Activated T-helper 1 cell treated with Interleukin-2 at 50 U/mL for 16 hours (primary cell): ENCODE results near the gene STX8.

ENCODE experiments used
- DNase-seq: peaks from one replicate; pipeline ENCODE4 v3.0.0-alpha.2; 2020; ENCODE audit warnings: low read depth

The STX8 gene

GRCh38 chr17:9226794-9227135, 348.9 kb downstream of the STX8 start:
- no peak for DNase-seq

GRCh38 chr17:9226130-9226793, 349.4 kb downstream of the STX8 start:
- no peak for DNase-seq

- no peak for DNase-seq
These were observed 350.1 kb downstream of the STX8 start for GRCh38 chr17:9225305-9226101.

- no peak for DNase-seq
These were observed 351.1 kb downstream of the STX8 start for GRCh38 chr17:9224485-9224884.

- DNase-seq = no peak
These were observed 352.1 kb downstream of the STX8 start for GRCh38 chr17:9223531-9223930.

- no peak for DNase-seq
These were observed 353.8 kb downstream of the STX8 start for GRCh38 chr17:9221922-9222180.

- DNase-seq = no peak
These were observed 354.3 kb downstream of the STX8 start for GRCh38 chr17:9221147-9221921.

GRCh38 chr17:9220398-9221146, 355.0 kb downstream of the STX8 start:
- no peak for DNase-seq

- DNase-seq = no peak
These were observed 355.8 kb downstream of the STX8 start for GRCh38 chr17:9219631-9220397.

GRCh38 chr17:9218911-9219310, 356.7 kb downstream of the STX8 start:
- DNase-seq = no peak

GRCh38 chr17:9218064-9218635, 357.5 kb downstream of the STX8 start:
- DNase-seq = no peak

GRCh38 chr17:9217151-9218056, 358.2 kb downstream of the STX8 start:
- DNase-seq = no peak

GRCh38 chr17:9215465-9215864, 360.2 kb downstream of the STX8 start:
- no peak for DNase-seq

GRCh38 chr17:9213303-9213640, 362.3 kb downstream of the STX8 start:
- no peak for DNase-seq

- DNase-seq = no peak
These were observed 363.0 kb downstream of the STX8 start for GRCh38 chr17:9212376-9213302.

GRCh38 chr17:9211133-9211765, 364.4 kb downstream of the STX8 start:
- no peak for DNase-seq

- DNase-seq = no peak
These were observed 365.7 kb downstream of the STX8 start for GRCh38 chr17:9209781-9210370.

- DNase-seq = no peak
These were observed 366.3 kb downstream of the STX8 start for GRCh38 chr17:9209347-9209746.
